GM19240 (cell line): ENCODE measurements around the gene ASAP3.
"Not testable (repeated sequence)": the region's sequence is repeated elsewhere in the genome, so short reads cannot be mapped to it uniquely, and the experiment has no call there.

Experiments
- DNase-seq: peaks from one replicate; pipeline ENCODE4 v3.0.0; 2011; ENCODE audit warnings: low spot score; ENCODE audit not compliant: insufficient read length

ASAP3 gene

GRCh38 chr1:23515905-23516304, 31.9 kb upstream of the ASAP3 start:
- no peak for DNase-seq

- no peak for DNase-seq
Observed at GRCh38 chr1:23514111-23514679, 30.2 kb upstream of the ASAP3 start.

GRCh38 chr1:23509896-23510295, 25.9 kb upstream of the ASAP3 start:
- no peak for DNase-seq

GRCh38 chr1:23506376-23507107, 22.6 kb upstream of the ASAP3 start:
- DNase-seq: no peak

- no peak for DNase-seq
Observed at GRCh38 chr1:23505851-23506250, 21.9 kb upstream of the ASAP3 start.

GRCh38 chr1:23504156-23504555, 20.2 kb upstream of the ASAP3 start:
- DNase-seq: not testable (repeated sequence)

GRCh38 chr1:23502951-23503350, 19.0 kb upstream of the ASAP3 start:
- no peak for DNase-seq

GRCh38 chr1:23500466-23500865, 16.5 kb upstream of the ASAP3 start:
- no peak for DNase-seq

- no peak for DNase-seq
Observed at GRCh38 chr1:23497777-23498439, 13.9 kb upstream of the ASAP3 start.

- no peak for DNase-seq
Observed at GRCh38 chr1:23496490-23497181, 12.7 kb upstream of the ASAP3 start.

GRCh38 chr1:23494836-23495235, 10.9 kb upstream of the ASAP3 start:
- not testable (repeated sequence) for DNase-seq

GRCh38 chr1:23492776-23493175, 8.8 kb upstream of the ASAP3 start:
- not testable (repeated sequence) for DNase-seq

- DNase-seq: no peak
Observed at GRCh38 chr1:23492132-23492720, 8.2 kb upstream of the ASAP3 start.

- no peak for DNase-seq
Observed at GRCh38 chr1:23489842-23490241, 5.9 kb upstream of the ASAP3 start.

GRCh38 chr1:23485002-23485332, 988 bp upstream of the ASAP3 start:
- DNase-seq: no peak

GRCh38 chr1:23484253-23485001, 448 bp upstream of the ASAP3 start:
- peak; percentile 72 for DNase-seq

GRCh38 chr1:23481904-23482303, 2.1 kb downstream of the ASAP3 start:
- no peak for DNase-seq

GRCh38 chr1:23481026-23481597, 2.9 kb downstream of the ASAP3 start:
- no peak for DNase-seq

- DNase-seq: no peak
Observed at GRCh38 chr1:23480187-23481025, 3.6 kb downstream of the ASAP3 start.

GRCh38 chr1:23479666-23479941, 4.4 kb downstream of the ASAP3 start:
- no peak for DNase-seq
